ENCODE data around the gene ARHGAP24.
A peak's percentile ranks its signal among the peaks of the same experiment; 100 is the strongest.

ARHGAP24 gene

DNA sequence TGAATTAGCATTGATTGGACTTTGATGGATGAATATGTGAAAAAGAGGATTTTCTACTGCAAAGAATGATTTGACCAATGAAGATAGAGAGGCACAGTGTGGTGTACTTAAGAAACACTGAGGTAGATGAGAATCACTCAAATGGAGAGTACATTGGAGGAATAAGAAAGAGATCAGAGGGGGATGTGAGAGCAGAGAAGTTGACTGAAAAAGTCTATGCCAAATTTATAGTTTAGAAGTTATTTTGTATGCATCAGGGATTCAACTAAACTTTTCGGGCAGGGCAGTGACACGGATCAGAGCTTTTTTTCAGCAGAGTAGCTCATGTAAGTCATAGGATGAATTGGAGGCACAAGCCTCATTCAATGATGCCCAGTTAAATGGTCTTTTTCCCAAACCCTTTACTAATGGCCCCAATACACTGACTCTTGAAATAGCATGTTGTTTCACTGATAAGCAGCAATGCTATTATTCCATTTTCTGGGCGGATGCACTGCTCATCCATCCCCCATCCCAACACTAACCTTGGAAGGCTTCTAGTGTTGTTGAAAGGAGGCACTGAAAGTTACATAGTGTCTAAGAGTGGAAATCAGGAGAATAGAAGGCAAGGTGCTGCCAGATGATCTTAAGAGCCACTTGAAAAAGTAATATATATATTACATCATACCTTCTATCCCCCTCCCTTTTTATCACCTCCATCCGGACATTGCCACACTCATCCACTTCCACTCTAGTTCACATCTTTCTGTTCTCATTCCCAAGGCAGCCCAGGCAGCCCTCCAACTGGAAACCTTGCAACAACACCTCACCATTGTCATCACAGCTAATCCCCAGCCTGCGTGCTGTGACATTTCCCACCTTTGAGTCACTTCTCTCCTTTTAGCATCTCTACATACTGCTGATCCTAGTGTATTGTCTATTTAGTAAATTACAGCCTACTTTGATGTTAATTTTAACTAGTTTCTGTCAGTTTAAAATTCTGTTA lies 46.1 kb downstream of the ARHGAP24 start:
- DNase-seq, result no peak

DNA sequence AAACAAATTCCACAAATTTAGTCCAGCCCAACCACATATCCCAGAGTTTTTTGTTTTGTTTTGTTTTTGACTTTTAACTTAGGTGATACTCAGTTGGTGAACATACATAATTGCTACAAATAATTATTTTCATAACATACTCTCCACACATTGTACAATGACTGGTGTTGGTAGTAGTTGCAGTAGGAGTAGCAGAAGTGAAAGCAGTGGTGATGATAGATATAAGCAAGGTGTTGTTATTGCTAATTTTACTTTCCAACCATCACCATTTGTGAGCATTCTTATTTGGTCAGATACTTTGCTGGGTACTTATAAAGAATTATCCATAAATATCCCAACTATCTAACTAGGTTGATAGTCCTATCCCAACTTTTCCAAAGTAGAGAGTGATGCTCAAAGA lies 47.3 kb downstream of the ARHGAP24 start:
- DNase-seq, result no peak

DNA sequence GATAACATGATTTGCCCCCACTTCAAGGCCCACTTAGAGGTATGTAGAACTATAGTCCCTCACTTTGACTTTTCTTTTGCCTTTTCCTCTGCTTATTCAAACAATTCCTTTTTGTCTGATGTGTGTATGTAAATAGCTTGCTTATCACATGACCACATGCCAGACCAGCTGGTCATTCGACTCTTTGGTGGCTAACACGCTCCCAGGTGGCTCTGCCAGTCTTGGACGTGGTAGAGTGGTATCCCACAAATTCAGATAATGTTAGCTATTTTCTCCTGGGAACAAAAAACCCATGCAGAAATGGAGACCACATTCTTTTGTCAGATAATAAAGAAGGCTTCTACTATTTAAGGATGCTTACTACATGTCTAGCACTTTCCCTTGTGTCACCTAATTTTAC lies 47.9 kb downstream of the ARHGAP24 start:
- no peak for DNase-seq

GRCh38 chr4:85527815-85528214 lies 52.9 kb downstream of the ARHGAP24 start:
- DNase-seq, result no peak

GRCh38 chr4:85531560-85532341 lies 56.8 kb downstream of the ARHGAP24 start:
- no peak for DNase-seq

DNA sequence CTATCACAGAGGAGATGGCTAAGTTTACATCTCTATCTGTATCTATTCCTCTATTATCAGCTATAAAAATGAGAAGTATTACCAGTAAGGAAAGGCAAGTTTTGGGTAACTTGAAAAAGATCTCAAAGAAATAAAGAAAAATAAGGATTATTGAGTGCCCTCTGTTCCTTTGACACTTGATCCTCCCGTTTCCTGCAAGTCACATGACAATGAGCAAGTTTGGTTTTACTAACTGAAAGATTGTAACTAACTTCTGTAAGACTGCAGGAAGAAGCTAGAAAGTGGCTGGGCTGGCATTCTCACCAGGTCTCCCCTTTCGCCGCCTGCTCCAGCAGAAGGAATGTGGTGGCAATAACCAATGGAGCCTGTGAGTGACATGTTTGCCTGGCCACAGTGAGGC lies 59.2 kb downstream of the ARHGAP24 start:
- DNase-seq, result no peak

DNA sequence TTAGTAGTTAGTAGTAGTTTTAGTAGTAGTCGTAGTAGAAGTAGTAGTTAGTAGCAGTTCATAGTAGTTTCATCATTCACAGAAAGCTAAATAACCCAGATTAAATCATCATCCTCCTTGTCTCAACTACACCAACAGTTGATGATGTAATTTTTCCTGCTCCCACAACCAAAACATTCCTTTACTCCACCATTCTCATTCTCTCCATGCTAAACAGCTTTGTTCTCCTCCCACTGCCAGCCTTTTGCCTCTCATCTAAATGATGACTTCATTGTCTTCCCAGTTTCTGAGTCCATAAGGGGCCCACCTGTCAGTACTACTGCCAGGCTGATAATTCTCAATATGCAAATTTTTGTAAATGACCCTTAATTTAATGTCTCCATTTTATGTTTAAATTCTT lies 68.9 kb downstream of the ARHGAP24 start:
- DNase-seq, result no peak

DNA sequence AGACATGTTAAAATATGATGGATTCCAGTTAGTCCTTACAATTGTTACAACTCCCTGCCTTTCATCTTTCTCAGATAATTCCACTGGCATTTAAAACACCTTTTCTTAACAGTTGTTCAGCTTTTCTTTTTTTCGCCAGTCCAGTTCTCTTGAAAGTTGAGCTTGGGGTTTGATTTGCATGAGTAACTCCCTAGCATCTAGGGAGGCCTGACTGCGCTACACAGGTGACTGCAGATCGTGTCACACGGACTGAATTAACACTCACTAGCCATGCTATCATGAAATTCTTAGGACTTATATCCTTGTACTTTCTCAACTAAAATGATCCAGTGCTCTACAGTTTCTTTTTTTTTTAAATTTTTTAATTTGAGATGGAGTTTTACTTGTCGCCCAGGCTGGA lies 69.8 kb downstream of the ARHGAP24 start:
- DNase-seq, result no peak

DNA sequence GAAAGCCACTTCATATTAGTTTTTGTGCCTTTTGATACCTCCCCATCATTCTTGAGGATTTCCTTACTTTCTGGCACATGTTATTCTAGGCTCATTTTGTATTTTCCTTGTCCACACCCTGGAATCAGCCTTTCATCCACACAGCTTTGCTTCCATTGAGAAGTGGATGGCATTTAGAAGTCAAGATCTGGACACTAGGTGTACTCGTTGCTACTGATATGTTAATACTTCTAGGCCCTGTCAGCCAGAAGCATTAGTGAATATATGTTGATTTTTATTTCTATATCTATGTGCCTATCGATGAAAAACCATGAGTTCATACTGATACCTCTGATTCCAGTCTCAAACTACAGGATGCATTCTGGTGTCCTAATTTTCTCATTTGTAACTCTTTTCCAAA lies 73.2 kb downstream of the ARHGAP24 start:
- no peak for DNase-seq

GRCh38 chr4:85548841-85549240 lies 73.9 kb downstream of the ARHGAP24 start:
- no peak for DNase-seq

GRCh38 chr4:85555206-85555605 lies 80.3 kb downstream of the ARHGAP24 start:
- DNase-seq, result no peak

GRCh38 chr4:85556283-85556682 lies 81.3 kb downstream of the ARHGAP24 start:
- peak in 1 of 2 donors; percentile 1 for DNase-seq

- peak in 1 of 2 donors; percentile 65 for DNase-seq
These were observed 82.3 kb downstream of the ARHGAP24 start for GRCh38 chr4:85557016-85557901.

GRCh38 chr4:85565761-85566480 lies 91.0 kb downstream of the ARHGAP24 start:
- no peak for DNase-seq

DNA sequence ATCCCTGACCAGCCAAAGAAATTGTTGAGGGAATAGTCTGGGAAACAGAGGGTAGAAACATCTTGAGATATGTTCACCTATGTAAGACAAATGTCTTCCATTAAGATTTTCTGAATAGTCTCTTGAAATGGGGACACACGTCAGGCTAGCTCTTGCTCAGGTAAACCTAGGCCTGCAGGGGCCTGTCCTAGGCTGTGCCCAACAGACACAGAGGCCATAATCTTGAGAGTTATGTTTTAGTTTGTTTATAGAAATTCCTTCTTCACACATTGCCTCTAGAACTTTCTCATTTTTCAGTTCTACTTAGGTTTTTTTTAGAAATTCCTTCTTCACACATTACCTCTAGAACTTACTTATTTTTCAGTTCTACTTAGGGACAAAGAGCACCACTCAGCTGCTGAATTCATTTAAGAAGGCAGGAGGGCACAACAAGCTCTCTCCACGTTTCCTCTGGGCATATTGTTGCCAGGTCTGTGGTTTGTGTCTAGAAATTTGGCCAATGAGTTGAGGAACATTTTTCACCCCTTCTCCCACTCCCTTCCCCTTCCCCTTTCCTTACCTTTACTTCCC lies 94.9 kb downstream of the ARHGAP24 start:
- DNase-seq, result no peak

DNA sequence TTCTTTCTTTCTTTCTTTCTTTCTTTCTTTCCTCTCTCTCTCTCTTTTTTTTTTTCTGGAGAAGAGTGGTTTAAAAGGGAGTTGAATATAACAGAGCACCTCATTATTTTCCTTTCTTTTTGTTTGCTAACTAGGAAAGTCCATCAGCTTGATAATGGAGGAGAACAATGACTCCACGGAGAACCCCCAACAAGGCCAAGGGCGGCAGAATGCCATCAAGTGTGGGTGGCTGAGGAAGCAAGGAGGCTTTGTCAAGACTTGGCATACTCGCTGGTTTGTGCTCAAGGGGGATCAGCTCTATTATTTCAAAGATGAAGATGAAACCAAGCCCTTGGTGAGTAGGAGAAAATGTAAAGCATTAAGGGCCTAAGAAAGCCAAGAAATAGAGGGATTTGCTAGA lies 95.4 kb downstream of the ARHGAP24 start:
- DNase-seq, result no peak

DNA sequence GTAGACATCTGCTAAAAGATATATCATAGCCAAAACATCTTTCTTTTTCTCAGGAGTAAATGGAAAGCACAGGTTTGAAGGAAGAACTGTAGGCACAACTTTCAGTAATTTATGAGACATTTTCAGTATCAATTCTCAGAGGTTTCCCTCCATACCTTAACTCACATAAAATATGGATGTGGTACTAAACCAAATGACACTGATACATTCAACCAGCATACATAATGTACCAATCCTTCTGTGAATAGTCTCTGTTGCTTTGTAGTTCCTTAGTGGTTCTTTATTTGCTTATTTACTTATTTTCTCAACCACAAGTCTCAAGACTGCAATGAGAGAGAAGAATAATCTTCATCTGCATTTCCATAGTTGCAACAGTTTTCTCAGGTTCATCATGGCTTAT lies 96.1 kb downstream of the ARHGAP24 start:
- no peak for DNase-seq

- no peak for DNase-seq
These were observed 98.3 kb downstream of the ARHGAP24 start for GRCh38 chr4:85573270-85573669.

GRCh38 chr4:85577307-85577706 lies 102.4 kb downstream of the ARHGAP24 start:
- DNase-seq, result no peak

DNA sequence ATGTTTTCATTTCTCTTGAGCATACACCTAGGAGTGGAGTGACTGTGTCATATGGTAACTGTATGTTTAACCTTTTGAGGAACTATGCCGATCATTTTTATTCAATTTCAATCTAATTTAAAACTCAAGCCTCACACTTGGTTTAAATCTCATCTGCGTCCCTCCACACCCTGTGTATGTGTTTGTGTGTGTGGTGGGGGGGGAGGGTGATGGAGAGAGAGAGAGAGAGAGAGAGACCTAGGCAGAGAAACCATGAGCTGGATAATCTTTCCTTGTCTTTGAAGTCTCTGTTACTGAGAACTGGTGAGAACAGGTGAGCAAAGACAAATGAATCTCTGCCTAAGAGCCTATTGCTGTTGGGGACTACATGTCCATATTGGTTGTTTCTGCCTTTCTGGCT lies 105.0 kb downstream of the ARHGAP24 start:
- no peak for DNase-seq

DNA sequence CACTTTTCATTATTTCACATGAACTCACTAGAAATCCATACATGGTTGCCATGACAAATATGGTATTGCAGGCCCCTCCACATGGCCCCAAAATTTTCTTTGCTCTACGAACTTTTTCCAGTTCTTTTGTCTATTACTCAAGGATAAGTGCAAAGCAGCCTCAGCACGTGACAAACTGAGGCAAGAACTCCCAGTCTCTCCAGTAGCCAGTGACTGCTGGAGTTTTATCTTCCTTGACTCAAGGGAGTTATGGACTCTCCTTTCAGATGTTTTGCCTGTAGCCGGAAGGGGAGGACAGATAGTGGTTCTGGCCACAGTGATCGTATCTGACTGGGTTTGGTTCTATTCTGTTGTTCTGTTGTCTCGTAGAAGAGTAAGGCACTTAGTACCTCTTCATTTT lies 105.5 kb downstream of the ARHGAP24 start:
- no peak for DNase-seq

- no peak for DNase-seq
These were observed 113.0 kb downstream of the ARHGAP24 start for GRCh38 chr4:85587952-85588351.
